HG03432 (cell line): ENCODE results near the gene ANKRD34A.

Source experiments
- ATAC-seq: cut with Tn5 transposase; IDR thresholded peaks from one replicate; pipeline ENCODE4 v1.9.1; 2021; ENCODE audit warnings: mild to moderate bottlenecking, moderate library complexity; ENCODE audit not compliant: unreplicated experiment

The ANKRD34A gene

GRCh38 chr1:145912128-145912641 lies 52.2 kb downstream of the ANKRD34A start:
- no peak for ATAC-seq
